ENCODE data around the gene TST.

TST gene

DNA sequence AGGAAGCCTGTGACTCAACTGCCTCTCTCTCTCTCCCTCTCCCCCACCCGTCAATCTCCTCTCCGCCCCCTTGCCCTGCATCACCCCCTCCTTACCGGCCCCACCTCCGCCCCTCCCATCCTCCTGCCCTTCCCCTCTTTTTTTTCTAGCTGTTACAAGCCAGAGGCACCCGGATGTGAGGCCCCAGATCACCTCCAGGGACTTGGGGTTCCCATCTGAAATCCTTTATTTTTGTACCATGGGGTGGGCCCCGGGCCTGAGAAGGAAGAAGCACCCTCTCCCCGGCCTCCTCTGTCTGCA is 43.1 kb upstream of the TST start:
- no peaks in the 10 kb centered on the region for H3K36me3 ChIP-seq (ENCODE audit: control insufficient read depth in 1 of 2, insufficient read depth in 2 of 2, low read length in 2 of 2)
- no peaks in the 10 kb centered on the region for H3K79me2 ChIP-seq (ENCODE audit: control insufficient read depth, insufficient read depth, low read length, poor library complexity)
- H3K4me1 ChIP-seq (ENCODE audit: control insufficient read depth in 1 of 2, insufficient read depth in 2 of 2, low read length in 2 of 2) = no peaks in the 10 kb centered on the region
- no peak overlapping the region for H4K12ac ChIP-seq (ENCODE audit: low read depth, low read length)
- no peak overlapping the region for H3K4me2 ChIP-seq (ENCODE audit: low read length)
- H2AK5ac ChIP-seq (ENCODE audit: low read length) = no peak overlapping the region
- no peak overlapping the region for H3K4me3 ChIP-seq (ENCODE audit: low read depth, low read length)
- no peak overlapping the region for H4K91ac ChIP-seq (ENCODE audit: low read depth, low read length)
- H3K4ac ChIP-seq (ENCODE audit: low read depth, low read length) = no peak overlapping the region
- no peak overlapping the region for H3K23ac ChIP-seq (ENCODE audit: low read length)
- H2BK120ac ChIP-seq (ENCODE audit: insufficient read depth, low read length, poor library complexity) = no peak overlapping the region
- H4K8ac ChIP-seq (ENCODE audit: low read depth, low read length) = no peak overlapping the region
- DNase-seq = no peak
- no peaks in the 10 kb centered on the region for H3K79me1 ChIP-seq (ENCODE audit: low read length)
- H3K18ac ChIP-seq (ENCODE audit: low read length) = no peak overlapping the region
- WGBS (ENCODE audit: extremely low coverage, insufficient coverage, insufficient read length) = no CpG with 5 or more reads among the region's 7 CpGs
- H2AFZ ChIP-seq (ENCODE audit: insufficient read depth, low read length, poor library complexity) = no peak overlapping the region
- H3K27me3 ChIP-seq (ENCODE audit: insufficient read depth, low read length) = no peaks in the 10 kb centered on the region
- no peak overlapping the region for H2BK12ac ChIP-seq (ENCODE audit: low read length)
- H3K9me3 ChIP-seq (ENCODE audit: insufficient read depth, low read depth, low read length) = peaks cover 7% of the 10 kb centered on the region
- no peak overlapping the region for H3K27ac ChIP-seq (ENCODE audit: low read depth, low read length)
- no peak overlapping the region for H3K9ac ChIP-seq (ENCODE audit: low read length)
- no peak overlapping the region for H3K14ac ChIP-seq (ENCODE audit: low read length)
- H2BK5ac ChIP-seq (ENCODE audit: low read depth, low read length, poor library complexity) = no peak overlapping the region

DNA sequence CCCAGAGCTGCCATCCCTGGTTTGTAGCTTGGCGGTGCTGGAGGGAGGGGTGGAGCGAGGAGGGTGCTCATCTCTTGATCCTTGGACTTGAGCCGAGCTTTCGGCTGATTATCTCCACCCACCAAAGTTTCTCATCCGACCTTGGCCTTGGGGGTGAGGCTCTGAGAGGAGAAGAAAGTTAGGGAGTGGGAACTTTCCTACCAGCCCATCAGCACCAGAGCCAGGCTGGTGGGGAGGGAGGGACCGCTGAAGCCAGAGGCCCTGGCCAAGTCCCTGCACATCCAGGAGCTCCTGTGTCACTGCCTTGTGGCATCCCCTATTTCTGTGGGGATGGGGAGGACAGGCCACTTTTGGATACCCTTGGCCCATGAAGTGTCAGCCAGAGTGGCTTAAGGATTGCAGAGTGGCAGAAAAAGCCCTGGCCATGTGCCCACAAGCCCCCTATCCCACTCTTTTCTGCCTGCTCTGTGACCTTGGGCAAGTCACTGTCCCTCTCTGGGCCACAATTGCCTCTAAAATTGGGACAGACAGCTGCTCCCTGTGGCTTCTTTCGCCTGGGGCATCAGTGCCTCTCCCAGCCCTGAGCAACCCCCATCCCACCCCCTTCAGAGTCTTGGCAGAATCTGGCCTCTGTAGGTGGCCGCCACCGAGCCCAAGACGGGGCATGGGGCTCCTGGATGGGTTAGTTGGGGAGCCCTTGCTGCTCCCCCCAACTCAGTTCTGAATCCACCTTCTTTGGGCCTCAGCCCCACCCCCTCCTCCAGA is 42.5 kb upstream of the TST start:
- H3K27ac ChIP-seq (ENCODE audit: low read depth, low read length) = no peak overlapping the region
- WGBS (ENCODE audit: extremely low coverage, insufficient coverage, insufficient read length) = no CpG with 5 or more reads among the region's 10 CpGs
- H2AFZ ChIP-seq (ENCODE audit: insufficient read depth, low read length, poor library complexity) = no peak overlapping the region
- no peak overlapping the region for H2BK5ac ChIP-seq (ENCODE audit: low read depth, low read length, poor library complexity)
- no peaks in the 10 kb centered on the region for H3K4me1 ChIP-seq (ENCODE audit: control insufficient read depth in 1 of 2, insufficient read depth in 2 of 2, low read length in 2 of 2)
- H4K91ac ChIP-seq (ENCODE audit: low read depth, low read length) = no peak overlapping the region
- H3K14ac ChIP-seq (ENCODE audit: low read length) = no peak overlapping the region
- peaks cover 7% of the 10 kb centered on the region for H3K9me3 ChIP-seq (ENCODE audit: insufficient read depth, low read depth, low read length)
- no peak overlapping the region for H2BK120ac ChIP-seq (ENCODE audit: insufficient read depth, low read length, poor library complexity)
- no peak overlapping the region for H3K18ac ChIP-seq (ENCODE audit: low read length)
- H3K4me2 ChIP-seq (ENCODE audit: low read length) = no peak overlapping the region
- no peak for DNase-seq
- no peak overlapping the region for H4K12ac ChIP-seq (ENCODE audit: low read depth, low read length)
- H3K9ac ChIP-seq (ENCODE audit: low read length) = no peak overlapping the region
- H2AK5ac ChIP-seq (ENCODE audit: low read length) = no peak overlapping the region
- H3K36me3 ChIP-seq (ENCODE audit: control insufficient read depth in 1 of 2, insufficient read depth in 2 of 2, low read length in 2 of 2) = no peaks in the 10 kb centered on the region
- H3K79me2 ChIP-seq (ENCODE audit: control insufficient read depth, insufficient read depth, low read length, poor library complexity) = no peaks in the 10 kb centered on the region
- no peak overlapping the region for H3K4me3 ChIP-seq (ENCODE audit: low read depth, low read length)
- no peaks in the 10 kb centered on the region for H3K27me3 ChIP-seq (ENCODE audit: insufficient read depth, low read length)
- H3K79me1 ChIP-seq (ENCODE audit: low read length) = no peaks in the 10 kb centered on the region
- H3K23ac ChIP-seq (ENCODE audit: low read length) = no peak overlapping the region
- H4K8ac ChIP-seq (ENCODE audit: low read depth, low read length) = no peak overlapping the region
- no peak overlapping the region for H2BK12ac ChIP-seq (ENCODE audit: low read length)
- no peak overlapping the region for H3K4ac ChIP-seq (ENCODE audit: low read depth, low read length)

DNA sequence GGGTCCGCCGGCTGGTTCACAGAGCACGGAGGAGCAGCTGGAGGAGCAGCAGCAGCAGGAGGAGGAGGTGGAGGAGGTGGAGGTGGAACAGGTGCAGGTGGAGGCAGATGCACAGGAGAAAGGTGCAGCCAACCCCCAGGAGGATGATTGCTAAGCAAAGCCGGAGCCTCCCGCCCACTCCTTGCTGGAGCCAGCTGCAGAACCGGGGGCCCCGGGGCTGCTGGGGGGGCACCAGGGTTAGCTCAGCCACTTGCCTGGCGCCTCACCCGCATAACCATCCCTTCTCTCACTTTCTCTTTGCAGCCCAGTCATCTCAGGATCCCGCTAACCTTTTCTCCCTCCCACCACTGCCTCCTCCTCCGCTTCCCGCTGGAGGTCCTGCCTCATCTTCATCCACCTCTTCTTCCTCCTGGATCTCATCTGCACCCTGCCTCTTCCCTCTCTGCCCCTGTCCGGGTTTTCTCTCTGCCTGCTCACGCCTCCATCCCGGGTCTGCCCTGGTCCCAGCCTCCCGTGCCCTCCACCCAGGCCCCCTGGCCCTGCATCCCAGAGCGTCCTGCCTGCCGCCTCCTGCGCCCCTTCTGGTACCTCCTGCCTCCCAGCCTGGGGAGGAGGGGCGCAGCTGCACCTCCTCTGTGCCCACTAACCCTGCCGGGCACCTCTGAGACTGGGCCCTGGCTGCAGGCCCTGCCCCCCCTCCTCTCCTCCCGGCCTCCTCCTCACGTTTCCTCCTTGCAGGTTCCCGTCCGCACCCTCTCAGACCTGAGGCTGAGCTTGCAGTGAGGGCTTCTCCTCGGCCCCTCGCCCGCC is 41.8 kb upstream of the TST start:
- Histone ChIP-seq H3K23ac (ENCODE audit: low read length) (no peak overlapping the region), H3K14ac (ENCODE audit: low read length) (no peak overlapping the region), H3K4me1 (ENCODE audit: control insufficient read depth in 1 of 2, insufficient read depth in 2 of 2, low read length in 2 of 2) (no peaks in the 10 kb centered on the region), H2BK120ac (ENCODE audit: insufficient read depth, low read length, poor library complexity) (no peak overlapping the region), H4K12ac (ENCODE audit: low read depth, low read length) (no peak overlapping the region), H3K9me3 (ENCODE audit: insufficient read depth, low read depth, low read length) (peaks cover 7% of the 10 kb centered on the region), H3K79me2 (ENCODE audit: control insufficient read depth, insufficient read depth, low read length, poor library complexity) (no peaks in the 10 kb centered on the region), H2AFZ (ENCODE audit: insufficient read depth, low read length, poor library complexity) (no peak overlapping the region), H3K4ac (ENCODE audit: low read depth, low read length) (no peak overlapping the region), H2BK12ac (ENCODE audit: low read length) (no peak overlapping the region), H4K8ac (ENCODE audit: low read depth, low read length) (no peak overlapping the region), H2AK5ac (ENCODE audit: low read length) (no peak overlapping the region), H3K27ac (ENCODE audit: low read depth, low read length) (no peak overlapping the region), H3K9ac (ENCODE audit: low read length) (no peak overlapping the region), H4K91ac (ENCODE audit: low read depth, low read length) (no peak overlapping the region), H2BK5ac (ENCODE audit: low read depth, low read length, poor library complexity) (no peak overlapping the region), H3K4me2 (ENCODE audit: low read length) (no peak overlapping the region), H3K4me3 (ENCODE audit: low read depth, low read length) (no peak overlapping the region), H3K79me1 (ENCODE audit: low read length) (no peaks in the 10 kb centered on the region), H3K36me3 (ENCODE audit: control insufficient read depth in 1 of 2, insufficient read depth in 2 of 2, low read length in 2 of 2) (no peaks in the 10 kb centered on the region), H3K27me3 (ENCODE audit: insufficient read depth, low read length) (no peaks in the 10 kb centered on the region), H3K18ac (ENCODE audit: low read length) (no peak overlapping the region)
- WGBS (ENCODE audit: extremely low coverage, insufficient coverage, insufficient read length) = no CpG with 5 or more reads among the region's 28 CpGs
- no peak for DNase-seq

DNA sequence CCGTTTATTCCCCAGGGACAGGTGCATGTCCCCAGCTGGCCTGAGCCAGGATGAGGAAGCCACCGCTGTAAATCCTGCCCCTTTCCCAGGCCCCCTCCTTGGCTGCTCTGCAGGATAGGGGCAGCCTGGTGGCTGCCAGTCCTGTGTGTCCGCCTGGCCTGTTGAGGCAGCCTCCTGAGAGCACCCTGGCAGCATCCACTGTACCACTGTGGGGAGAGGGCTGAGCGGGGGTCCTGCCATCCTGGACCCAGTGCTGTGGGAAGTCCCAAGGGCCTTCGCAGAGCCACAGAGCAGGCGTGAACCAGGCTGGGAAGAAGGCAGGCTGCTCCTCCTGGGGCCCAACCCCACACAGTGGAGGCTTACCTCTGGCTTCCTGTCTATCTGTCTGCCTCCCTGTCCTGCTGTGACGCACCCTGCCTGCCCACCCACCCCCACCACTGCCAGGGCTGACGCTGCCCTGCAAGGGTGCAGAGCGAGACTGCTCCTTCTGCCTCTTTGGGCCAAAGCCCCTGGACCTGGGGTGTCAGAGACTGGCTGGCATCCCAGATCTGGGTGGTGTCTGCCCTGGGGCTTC is 40.7 kb upstream of the TST start:
- Histone ChIP-seq H3K27me3 (ENCODE audit: insufficient read depth, low read length) (no peaks in the 10 kb centered on the region), H2BK5ac (ENCODE audit: low read depth, low read length, poor library complexity) (no peak overlapping the region), H3K36me3 (ENCODE audit: control insufficient read depth in 1 of 2, insufficient read depth in 2 of 2, low read length in 2 of 2) (no peaks in the 10 kb centered on the region), H2AK5ac (ENCODE audit: low read length) (no peak overlapping the region), H3K27ac (ENCODE audit: low read depth, low read length) (no peak overlapping the region), H3K79me2 (ENCODE audit: control insufficient read depth, insufficient read depth, low read length, poor library complexity) (no peaks in the 10 kb centered on the region), H2BK120ac (ENCODE audit: insufficient read depth, low read length, poor library complexity) (no peak overlapping the region), H3K4ac (ENCODE audit: low read depth, low read length) (no peak overlapping the region), H4K91ac (ENCODE audit: low read depth, low read length) (no peak overlapping the region), H3K79me1 (ENCODE audit: low read length) (no peaks in the 10 kb centered on the region), H3K23ac (ENCODE audit: low read length) (no peak overlapping the region), H3K9me3 (ENCODE audit: insufficient read depth, low read depth, low read length) (peaks cover 7% of the 10 kb centered on the region), H3K14ac (ENCODE audit: low read length) (no peak overlapping the region), H3K4me2 (ENCODE audit: low read length) (no peak overlapping the region), H3K4me3 (ENCODE audit: low read depth, low read length) (no peak overlapping the region), H2BK12ac (ENCODE audit: low read length) (no peak overlapping the region), H3K9ac (ENCODE audit: low read length) (no peak overlapping the region), H4K12ac (ENCODE audit: low read depth, low read length) (no peak overlapping the region), H3K18ac (ENCODE audit: low read length) (no peak overlapping the region), H2AFZ (ENCODE audit: insufficient read depth, low read length, poor library complexity) (no peak overlapping the region), H4K8ac (ENCODE audit: low read depth, low read length) (no peak overlapping the region), H3K4me1 (ENCODE audit: control insufficient read depth in 1 of 2, insufficient read depth in 2 of 2, low read length in 2 of 2) (no peaks in the 10 kb centered on the region)
- DNase-seq = no peak
- WGBS (ENCODE audit: extremely low coverage, insufficient coverage, insufficient read length) = no CpG with 5 or more reads among the region's 9 CpGs

Measured in trophoblast cell (in vitro differentiated cells and primary cell).